ENCODE data around the gene SLC2A3.
"Not testable (repeated sequence)": the region's sequence is repeated elsewhere in the genome, so short reads cannot be mapped to it uniquely, and the experiment has no call there.

SLC2A3 gene

GRCh38 chr12:7935590-7936581 lies at the start of gene SLC2A3:
Gene SLC2A3 (minus strand): TSS chr12:7936187. CDS start chr12:7936034, 153 bp downstream.
- in situ Hi-C loops (cut with HindIII; ENCODE audit: low pct_ligation_motif_present, low pct_unique_long_range_greater_than_20kb, low sequenced_read_pairs) = no loop called here
- peak; percentile 86 for DNase-seq

- DNase-seq = no peak
- in situ Hi-C loops (cut with HindIII; ENCODE audit: low pct_ligation_motif_present, low pct_unique_long_range_greater_than_20kb, low sequenced_read_pairs) = no loop called here
These were observed 48.9 kb upstream of the SLC2A3 start for GRCh38 chr12:7984900-7985299.

- DNase-seq; in situ Hi-C loops (cut with HindIII; ENCODE audit: low pct_ligation_motif_present, low pct_unique_long_range_greater_than_20kb, low sequenced_read_pairs): not testable (repeated sequence)
These were observed 47.5 kb upstream of the SLC2A3 start for GRCh38 chr12:7983460-7983859.

GRCh38 chr12:7983019-7983418 lies 47.0 kb upstream of the SLC2A3 start:
- DNase-seq; in situ Hi-C loops (cut with HindIII; ENCODE audit: low pct_ligation_motif_present, low pct_unique_long_range_greater_than_20kb, low sequenced_read_pairs): not testable (repeated sequence)

GRCh38 chr12:7982332-7982735 lies 46.3 kb upstream of the SLC2A3 start:
- in situ Hi-C loops (cut with HindIII; ENCODE audit: low pct_ligation_motif_present, low pct_unique_long_range_greater_than_20kb, low sequenced_read_pairs); DNase-seq: not testable (repeated sequence)

- in situ Hi-C loops (cut with HindIII; ENCODE audit: low pct_ligation_motif_present, low pct_unique_long_range_greater_than_20kb, low sequenced_read_pairs) = no loop called here
- DNase-seq = no peak
These were observed 45.5 kb upstream of the SLC2A3 start for GRCh38 chr12:7981446-7981845.

- DNase-seq; in situ Hi-C loops (cut with HindIII; ENCODE audit: low pct_ligation_motif_present, low pct_unique_long_range_greater_than_20kb, low sequenced_read_pairs): not testable (repeated sequence)
These were observed 41.6 kb upstream of the SLC2A3 start for GRCh38 chr12:7977351-7978124.

GRCh38 chr12:7973457-7973825 lies 37.5 kb upstream of the SLC2A3 start:
- in situ Hi-C loops (cut with HindIII; ENCODE audit: low pct_ligation_motif_present, low pct_unique_long_range_greater_than_20kb, low sequenced_read_pairs) = no loop called here
- no peak for DNase-seq

- DNase-seq = no peak
- in situ Hi-C loops (cut with HindIII; ENCODE audit: low pct_ligation_motif_present, low pct_unique_long_range_greater_than_20kb, low sequenced_read_pairs) = no loop called here
These were observed 36.9 kb upstream of the SLC2A3 start for GRCh38 chr12:7972734-7973456.

GRCh38 chr12:7972269-7972668 lies 36.3 kb upstream of the SLC2A3 start:
- DNase-seq; in situ Hi-C loops (cut with HindIII; ENCODE audit: low pct_ligation_motif_present, low pct_unique_long_range_greater_than_20kb, low sequenced_read_pairs): not testable (repeated sequence)

GRCh38 chr12:7971765-7972164 lies 35.8 kb upstream of the SLC2A3 start:
- in situ Hi-C loops (cut with HindIII; ENCODE audit: low pct_ligation_motif_present, low pct_unique_long_range_greater_than_20kb, low sequenced_read_pairs); DNase-seq: not testable (repeated sequence)

GRCh38 chr12:7970475-7971252 lies 34.7 kb upstream of the SLC2A3 start:
- DNase-seq = peak; percentile 96
- in situ Hi-C loops (cut with HindIII; ENCODE audit: low pct_ligation_motif_present, low pct_unique_long_range_greater_than_20kb, low sequenced_read_pairs) = no loop called here

- in situ Hi-C loops (cut with HindIII; ENCODE audit: low pct_ligation_motif_present, low pct_unique_long_range_greater_than_20kb, low sequenced_read_pairs) = no loop called here
- no peak for DNase-seq
These were observed 30.6 kb upstream of the SLC2A3 start for GRCh38 chr12:7966563-7966962.

- DNase-seq; in situ Hi-C loops (cut with HindIII; ENCODE audit: low pct_ligation_motif_present, low pct_unique_long_range_greater_than_20kb, low sequenced_read_pairs): not testable (repeated sequence)
These were observed 28.7 kb upstream of the SLC2A3 start for GRCh38 chr12:7964669-7965068.

GRCh38 chr12:7961395-7962178 lies 25.6 kb upstream of the SLC2A3 start:
- in situ Hi-C loops (cut with HindIII; ENCODE audit: low pct_ligation_motif_present, low pct_unique_long_range_greater_than_20kb, low sequenced_read_pairs) = no loop called here

GRCh38 chr12:7959701-7960121 lies 23.7 kb upstream of the SLC2A3 start:
- in situ Hi-C loops (cut with HindIII; ENCODE audit: low pct_ligation_motif_present, low pct_unique_long_range_greater_than_20kb, low sequenced_read_pairs) = no loop called here
- no peak for DNase-seq

More at GRCh38 chr12:7961395-7962178, 25.6 kb upstream of the SLC2A3 start:
- DNase-seq = no peak

- in situ Hi-C loops (cut with HindIII; ENCODE audit: low pct_ligation_motif_present, low pct_unique_long_range_greater_than_20kb, low sequenced_read_pairs) = no loop called here
- no peak for DNase-seq
These were observed 23.3 kb upstream of the SLC2A3 start for GRCh38 chr12:7959278-7959677.

All from ACHN (cell line).